GM13977 (cell line): Measurements from ENCODE around the gene WNT11.

ENCODE experiments used
- DNase-seq: peaks from one replicate; pipeline ENCODE4 v3.0.0; 2012; ENCODE audit warnings: low spot score
- in situ Hi-C: fragments of 300-500 bp; cut with MboI; formaldehyde crosslinking; loops from one replicate; pipeline ENCODE4 v1.12.0; 2022; ENCODE audit warnings: low sequenced_read_pairs, low pct_unique_long_range_greater_than_20kb, mixed read lengths, inconsistent platforms; ENCODE audit not compliant: unreplicated experiment
- TF ChIP-seq, protein P1 (sequence below): IDR thresholded peaks from 2 replicates; pipeline ENCODE4 v1.5.1; 2012; ENCODE audit warnings: mild to moderate bottlenecking, control low read depth; ENCODE audit not compliant: insufficient read depth; ENCODE audit errors: extremely low read depth, missing control alignments

The WNT11 gene

DNA sequence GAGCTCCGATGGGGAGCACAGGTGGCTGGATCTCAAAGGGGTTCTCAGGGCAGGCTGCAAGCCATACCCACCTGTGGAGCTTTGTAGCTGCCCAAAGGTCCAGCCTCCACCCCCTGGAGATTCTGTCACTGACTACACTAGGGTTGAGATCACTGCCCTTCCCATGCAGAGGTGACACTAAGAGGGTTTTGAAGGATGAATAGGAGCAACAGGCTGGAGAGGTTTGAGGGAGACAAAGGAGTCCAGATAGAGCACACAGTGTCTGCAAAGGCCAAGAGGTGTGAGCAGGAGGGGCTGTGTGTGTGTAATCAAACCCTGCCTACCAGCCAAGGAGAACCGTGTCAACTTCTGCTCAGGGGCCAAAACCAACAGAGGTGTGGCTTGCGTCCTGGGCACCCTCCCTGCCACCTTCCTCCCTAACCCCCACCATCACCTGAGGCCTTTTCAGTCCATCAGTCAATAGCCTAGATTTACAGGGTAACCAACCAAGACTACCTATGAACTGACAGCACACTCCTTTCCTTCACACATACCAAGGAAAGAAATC lies 43.0 kb upstream of the WNT11 start:
- TF ChIP-seq, protein P1, sequence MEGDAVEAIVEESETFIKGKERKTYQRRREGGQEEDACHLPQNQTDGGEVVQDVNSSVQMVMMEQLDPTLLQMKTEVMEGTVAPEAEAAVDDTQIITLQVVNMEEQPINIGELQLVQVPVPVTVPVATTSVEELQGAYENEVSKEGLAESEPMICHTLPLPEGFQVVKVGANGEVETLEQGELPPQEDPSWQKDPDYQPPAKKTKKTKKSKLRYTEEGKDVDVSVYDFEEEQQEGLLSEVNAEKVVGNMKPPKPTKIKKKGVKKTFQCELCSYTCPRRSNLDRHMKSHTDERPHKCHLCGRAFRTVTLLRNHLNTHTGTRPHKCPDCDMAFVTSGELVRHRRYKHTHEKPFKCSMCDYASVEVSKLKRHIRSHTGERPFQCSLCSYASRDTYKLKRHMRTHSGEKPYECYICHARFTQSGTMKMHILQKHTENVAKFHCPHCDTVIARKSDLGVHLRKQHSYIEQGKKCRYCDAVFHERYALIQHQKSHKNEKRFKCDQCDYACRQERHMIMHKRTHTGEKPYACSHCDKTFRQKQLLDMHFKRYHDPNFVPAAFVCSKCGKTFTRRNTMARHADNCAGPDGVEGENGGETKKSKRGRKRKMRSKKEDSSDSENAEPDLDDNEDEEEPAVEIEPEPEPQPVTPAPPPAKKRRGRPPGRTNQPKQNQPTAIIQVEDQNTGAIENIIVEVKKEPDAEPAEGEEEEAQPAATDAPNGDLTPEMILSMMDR = no peak
- DNase-seq = no peak
- in situ Hi-C loops = no loop called here

DNA sequence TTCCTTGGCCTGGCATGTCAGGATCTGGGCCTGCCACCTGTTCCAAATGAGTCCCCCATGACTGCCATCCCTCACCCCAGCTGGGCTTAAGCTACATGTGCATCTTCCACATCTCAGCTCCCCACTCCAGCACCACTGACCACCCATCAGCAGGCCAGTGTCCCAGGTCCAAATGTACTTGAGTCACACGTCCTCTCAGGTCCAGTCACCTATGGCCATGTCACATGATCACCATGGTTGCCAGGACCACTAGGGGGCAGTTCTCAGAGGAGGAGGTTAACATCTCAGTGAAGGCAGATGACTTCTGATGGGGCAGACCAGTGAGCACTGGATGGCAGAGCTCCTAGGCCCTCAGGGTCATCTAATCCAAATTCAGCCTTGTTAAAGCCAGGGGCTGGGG lies 41.9 kb upstream of the WNT11 start:
- in situ Hi-C loops = no loop called here

DNA sequence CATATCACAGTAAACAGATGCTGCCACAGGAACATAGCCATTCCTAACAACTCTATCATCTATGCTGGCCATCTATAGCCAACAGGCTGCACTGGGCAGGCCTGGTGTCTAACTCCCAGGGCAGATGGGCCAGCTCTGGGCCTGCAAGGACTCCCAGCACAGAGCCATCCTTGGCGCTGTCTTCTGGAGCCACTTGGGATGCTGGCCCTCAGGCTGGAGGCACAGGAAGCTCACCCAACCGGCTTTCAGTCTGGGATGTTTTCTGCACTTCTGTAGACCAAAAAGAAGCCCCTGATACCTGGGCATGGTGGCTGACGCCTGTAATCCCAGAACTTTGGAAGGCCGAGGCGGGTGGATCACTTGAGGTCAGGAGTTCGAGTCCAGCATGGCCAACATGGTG lies 40.8 kb upstream of the WNT11 start:
- TF ChIP-seq, protein P1 = no peak
- in situ Hi-C loops = no loop called here
- DNase-seq = no peak

More for the DNA sequence above, 41.9 kb upstream of the WNT11 start:
- TF ChIP-seq, protein P1 = peak; percentile 46
- DNase-seq = peak; percentile 43

DNA sequence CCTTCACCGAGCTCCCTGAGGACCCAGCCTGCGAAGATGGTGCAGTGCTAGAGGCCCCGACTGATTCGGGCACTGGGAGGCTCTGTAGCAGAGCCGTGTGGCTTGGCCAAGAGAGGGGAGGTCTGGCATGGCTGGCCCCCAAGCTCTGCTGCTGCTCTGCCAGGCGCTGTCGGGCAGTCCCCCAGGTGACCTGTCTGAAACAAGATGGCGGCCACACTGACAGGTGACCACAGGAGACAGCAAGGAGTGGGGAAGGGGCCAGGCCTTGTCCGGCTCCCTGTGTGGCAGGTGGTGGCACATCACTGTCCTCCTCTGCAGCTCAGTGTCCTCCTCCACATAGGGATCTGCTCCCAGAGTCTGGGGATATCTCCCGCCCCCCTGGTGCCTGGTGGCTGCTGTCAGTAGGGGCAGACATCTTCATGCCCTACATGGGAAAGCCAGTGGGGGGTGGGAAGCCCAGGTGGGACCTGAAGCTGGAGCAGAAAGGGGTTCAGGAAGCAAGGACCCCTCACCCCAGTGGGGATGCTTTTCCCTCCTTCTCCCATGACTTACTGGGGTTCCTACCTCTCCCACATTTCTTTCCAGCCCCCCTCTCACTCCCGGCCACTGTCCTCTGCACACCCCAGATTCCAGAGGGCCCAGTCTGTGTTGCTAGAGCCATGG lies 40.1 kb upstream of the WNT11 start:
- no peak for DNase-seq
- in situ Hi-C loops = no loop called here
- TF ChIP-seq, protein P1 = no peak

DNA sequence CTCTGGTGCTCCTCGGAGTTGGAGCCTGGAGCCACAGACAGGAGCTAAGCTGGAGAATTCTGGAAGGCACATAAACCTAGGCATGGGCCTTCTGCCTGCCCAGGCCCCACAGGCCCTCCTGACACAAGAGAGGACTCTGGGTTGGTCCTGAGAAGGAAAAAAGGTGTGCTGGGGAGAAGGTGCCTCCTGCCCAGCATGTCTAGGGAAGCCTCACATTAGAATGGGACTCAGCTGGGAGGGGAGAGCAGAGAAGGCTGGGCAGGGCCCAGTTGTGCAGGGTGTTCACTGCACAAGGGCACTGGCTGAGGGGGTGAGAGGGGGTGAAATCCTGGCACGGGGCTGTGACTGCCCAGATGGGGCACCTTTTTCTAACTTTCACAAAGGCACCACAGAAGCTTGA lies 39.4 kb upstream of the WNT11 start:
- in situ Hi-C loops = no loop called here
- no peak for DNase-seq
- TF ChIP-seq, protein P1 = no peak

DNA sequence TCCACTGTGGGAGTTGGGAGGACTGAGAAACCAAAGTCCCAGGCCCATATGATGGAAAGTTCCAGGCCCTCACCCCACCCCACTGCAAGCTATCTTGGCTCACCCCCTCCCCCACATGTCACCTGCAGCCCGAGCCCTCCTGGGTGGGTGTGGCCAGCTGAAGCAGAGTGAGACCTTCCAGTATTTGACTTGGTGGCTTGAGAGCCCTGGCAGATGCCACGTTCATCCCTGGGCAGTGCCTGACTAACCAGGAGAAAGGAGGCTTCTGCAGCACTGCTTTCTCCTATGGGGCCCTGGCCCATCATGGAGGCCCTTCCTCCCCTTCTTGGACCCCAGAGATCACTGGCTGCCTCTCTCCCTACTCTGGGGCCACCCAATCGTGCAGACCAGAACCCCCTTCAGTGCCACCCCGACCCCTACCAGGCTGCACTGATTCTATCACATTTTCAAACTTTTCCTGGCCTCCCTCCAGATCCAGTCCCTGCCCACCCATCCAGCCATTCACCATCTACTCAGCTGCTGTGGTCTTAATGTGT lies 38.1 kb upstream of the WNT11 start:
- no peak for DNase-seq
- in situ Hi-C loops = no loop called here
- TF ChIP-seq, protein P1 = no peak
